Activated T-cell treated with anti-CD3 and anti-CD28 coated beads, Interleukin-2, amount 50 U/mL, for 72 hours (primary cell): ENCODE measurements around the gene RFX2. TPM values are rescaled to one million over a fixed set of nuclear protein-coding genes. Genes with fewer than 3 reads are reported as not detected.
"Not testable (repeated sequence)": the region's sequence is repeated elsewhere in the genome, so short reads cannot be mapped to it uniquely, and the experiment has no call there.

Experiments used
- ATAC-seq, 2 donors: fragments of 150-1000 bp; cut with Tn5 transposase; replicated peaks in 1 of 2; 2 replicates each; pipeline ENCODE4 v1.10.0; 2021; ENCODE audit warnings: moderate library complexity in 2 of 2, mild to moderate bottlenecking in 1 of 2
- DNase-seq, 2 donors: peaks; one replicate each; pipeline ENCODE4 v3.0.0; 2021 to 2022; ENCODE audit warnings: mixed read lengths in 1 of 2
- H3K27ac Mint-ChIP-seq: one replicate; pipeline ENCODE4 v1.8.0; 2022; ENCODE audit warnings: mild to moderate bottlenecking, moderate library complexity, mixed read lengths
- H3K27me3 Mint-ChIP-seq: one replicate; pipeline ENCODE4 v1.8.0; 2022; ENCODE audit warnings: low read depth, mixed read lengths
- H3K36me3 Mint-ChIP-seq, 2 donors: one replicate each; pipeline ENCODE4 v1.8.0; 2022; ENCODE audit warnings: mixed read lengths in 2 of 2, mild to moderate bottlenecking in 1 of 2; ENCODE audit not compliant: insufficient read depth in 2 of 2
- H3K4me1 Mint-ChIP-seq: one replicate; pipeline ENCODE4 v1.8.0; 2022; ENCODE audit warnings: low read depth, mixed read lengths
- H3K4me3 Mint-ChIP-seq, 2 donors: one replicate each; pipeline ENCODE4 v1.8.0; 2022; ENCODE audit warnings: mild to moderate bottlenecking in 2 of 2, mixed read lengths in 2 of 2, moderate library complexity in 2 of 2
- H3K9me3 Mint-ChIP-seq, 2 donors: one replicate each; pipeline ENCODE4 v1.8.0; 2022; ENCODE audit warnings: mixed read lengths in 2 of 2
- total RNA-seq, 2 donors: library from RNA; stranded (reverse); gene quantifications; one replicate each; pipeline ENCODE4 v1.2.3, GENCODE V29; 2022

The RFX2 gene
- total RNA-seq, 2 donors from 2014 or later: 8.7 to 11.6 TPM

DNA sequence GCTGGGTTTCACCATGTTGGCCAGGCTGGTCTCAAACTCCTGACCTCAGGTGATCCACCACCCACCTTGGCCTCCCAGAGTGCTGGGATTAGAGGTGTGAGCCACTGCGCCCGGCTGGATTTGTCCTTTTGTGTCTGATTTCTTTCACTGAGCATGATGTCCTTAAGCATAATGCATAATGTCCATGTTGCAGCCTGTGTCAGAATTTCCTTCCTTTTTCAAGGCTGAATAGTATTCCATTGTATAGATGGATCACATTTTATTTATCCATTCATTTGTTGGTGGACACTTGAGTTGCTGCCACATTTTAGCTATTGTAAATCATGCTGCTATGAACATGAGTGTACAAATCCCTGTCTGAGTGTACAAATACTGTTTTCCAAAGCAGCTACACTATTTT is 25.5 kb downstream of the RFX2 start:
- Mint-ChIP-seq H3K9me3 (no peaks in the 10 kb centered on the region), H3K4me1 (peaks cover 25% of the 10 kb centered on the region), H3K27me3 (no peaks in the 10 kb centered on the region), H3K4me3 (no peak overlapping the region), H3K36me3 (peaks cover 0 to 2% of the 10 kb centered on the region in 2 donors), H3K27ac (no peak overlapping the region)
- DNase-seq (no peak), ATAC-seq (no peak)

DNA sequence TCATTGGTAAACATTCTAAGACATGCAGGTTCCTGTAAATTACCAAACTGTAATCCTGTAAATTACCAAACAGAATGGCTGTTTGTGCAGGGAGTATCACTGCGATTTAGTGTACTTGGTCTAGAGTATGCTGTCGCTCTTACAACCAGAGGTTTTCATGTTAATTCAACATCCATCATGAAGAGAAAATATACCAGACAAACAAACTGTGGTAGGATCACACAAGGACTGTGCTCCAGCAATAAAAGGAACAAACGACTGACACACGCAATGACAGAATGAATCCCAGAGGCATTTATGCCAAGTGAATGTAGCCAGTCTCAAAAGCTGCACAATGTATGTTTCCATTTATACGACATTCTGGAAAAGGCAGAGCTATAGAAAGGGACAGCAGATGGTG is 31.2 kb downstream of the RFX2 start:
- Mint-ChIP-seq H3K4me1 (no peaks in the 10 kb centered on the region), H3K9me3 (no peaks in the 10 kb centered on the region), H3K27me3 (no peaks in the 10 kb centered on the region), H3K36me3 (no peaks in the 10 kb centered on the region), H3K4me3 (no peak overlapping the region), H3K27ac (no peak overlapping the region)
- ATAC-seq (no peak), DNase-seq (no peak)

DNA sequence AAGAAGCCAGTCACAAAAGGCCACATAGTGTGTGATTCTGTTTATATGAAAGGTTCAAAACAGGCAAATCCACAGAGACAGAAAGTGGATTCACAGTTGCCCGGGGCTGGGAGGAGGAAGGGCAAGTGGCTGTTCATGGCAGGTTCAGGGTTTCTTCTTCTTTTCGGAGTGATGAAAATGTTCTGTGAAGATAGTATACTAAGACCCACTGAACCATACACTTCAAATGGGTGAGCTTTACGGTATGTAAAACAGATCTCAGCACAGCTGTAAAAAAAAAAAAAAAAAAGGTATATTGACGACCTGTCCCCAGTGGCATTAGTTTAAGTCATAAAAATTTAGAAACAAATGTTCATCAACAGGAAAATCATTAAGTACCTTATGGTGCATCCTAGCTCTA is 32.2 kb downstream of the RFX2 start:
- Mint-ChIP-seq H3K4me3 (no peak overlapping the region), H3K9me3 (no peaks in the 10 kb centered on the region), H3K27me3 (no peaks in the 10 kb centered on the region), H3K4me1 (no peaks in the 10 kb centered on the region), H3K27ac (no peak overlapping the region), H3K36me3 (no peaks in the 10 kb centered on the region)
- no peak for DNase-seq
- no peak for ATAC-seq

DNA sequence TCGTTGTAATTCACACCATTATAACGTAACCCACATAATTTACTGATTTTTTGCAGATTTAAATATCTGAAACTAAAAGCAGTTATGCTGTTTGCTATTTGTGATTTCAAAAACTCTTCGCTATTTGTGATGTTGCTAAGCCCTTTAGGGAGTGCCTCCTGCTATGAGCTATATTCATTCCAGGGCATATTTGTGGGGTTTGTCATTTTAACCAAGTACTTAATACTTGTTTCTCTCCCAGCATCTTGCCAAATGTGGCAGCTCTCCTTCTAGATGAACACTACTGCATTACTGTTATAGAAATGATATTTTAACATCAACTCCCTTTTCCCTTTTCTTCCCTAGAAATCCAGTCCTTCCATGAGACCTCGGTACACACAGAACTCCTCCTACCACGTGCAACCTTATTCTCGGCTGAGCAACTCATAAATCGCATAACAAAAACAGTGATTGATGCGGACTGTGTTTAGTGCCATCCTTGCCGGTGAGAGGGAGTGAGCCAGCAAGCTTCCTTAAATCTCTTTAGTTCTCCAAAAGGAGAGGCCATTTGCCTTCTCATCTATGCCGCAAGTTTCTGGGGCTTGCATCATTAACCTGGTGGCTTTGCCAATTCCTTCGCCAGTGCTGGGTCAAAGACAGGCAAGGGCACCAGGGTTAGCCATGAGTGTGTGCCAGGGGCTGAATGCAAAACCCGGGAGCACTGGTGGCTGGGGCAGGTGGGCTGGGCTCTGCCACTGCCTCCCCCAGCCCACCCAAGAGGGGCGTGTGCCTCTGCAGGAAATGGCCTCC is 33.4 kb downstream of the RFX2 start:
- H3K4me3 Mint-ChIP-seq: no peak overlapping the region
- no peak for ATAC-seq
- no peaks in the 10 kb centered on the region for H3K27me3 Mint-ChIP-seq

DNA sequence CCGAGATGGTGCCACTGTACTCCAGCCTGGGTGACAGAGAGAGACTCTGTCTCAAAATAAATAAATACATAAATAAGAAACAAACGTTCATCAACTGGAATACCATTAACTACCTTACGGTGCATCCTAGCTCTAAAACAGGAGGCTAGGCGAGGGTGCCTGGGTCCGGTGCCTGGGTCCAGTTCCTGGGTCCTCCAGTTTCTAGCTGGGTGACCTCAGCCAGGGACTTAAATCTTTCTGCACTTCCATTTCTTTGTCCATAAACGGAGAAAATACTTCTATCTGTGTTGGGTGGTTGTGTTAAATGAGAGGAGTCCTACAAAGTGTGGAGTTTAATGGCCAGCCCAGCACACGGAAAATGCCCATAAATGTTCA is 34.0 kb downstream of the RFX2 start:
- no peaks in the 10 kb centered on the region for H3K9me3 Mint-ChIP-seq
- no peak for ATAC-seq
- H3K4me1 Mint-ChIP-seq: no peaks in the 10 kb centered on the region
- H3K36me3 Mint-ChIP-seq: no peaks in the 10 kb centered on the region
- no peak for DNase-seq
- no peak overlapping the region for H3K4me3 Mint-ChIP-seq
- no peaks in the 10 kb centered on the region for H3K27me3 Mint-ChIP-seq
- H3K27ac Mint-ChIP-seq: no peak overlapping the region

More for the DNA sequence above, 33.4 kb downstream of the RFX2 start:
- no peaks in the 10 kb centered on the region for H3K9me3 Mint-ChIP-seq
- DNase-seq: no peak
- H3K4me1 Mint-ChIP-seq: no peaks in the 10 kb centered on the region
- no peaks in the 10 kb centered on the region for H3K36me3 Mint-ChIP-seq
- no peak overlapping the region for H3K27ac Mint-ChIP-seq

DNA sequence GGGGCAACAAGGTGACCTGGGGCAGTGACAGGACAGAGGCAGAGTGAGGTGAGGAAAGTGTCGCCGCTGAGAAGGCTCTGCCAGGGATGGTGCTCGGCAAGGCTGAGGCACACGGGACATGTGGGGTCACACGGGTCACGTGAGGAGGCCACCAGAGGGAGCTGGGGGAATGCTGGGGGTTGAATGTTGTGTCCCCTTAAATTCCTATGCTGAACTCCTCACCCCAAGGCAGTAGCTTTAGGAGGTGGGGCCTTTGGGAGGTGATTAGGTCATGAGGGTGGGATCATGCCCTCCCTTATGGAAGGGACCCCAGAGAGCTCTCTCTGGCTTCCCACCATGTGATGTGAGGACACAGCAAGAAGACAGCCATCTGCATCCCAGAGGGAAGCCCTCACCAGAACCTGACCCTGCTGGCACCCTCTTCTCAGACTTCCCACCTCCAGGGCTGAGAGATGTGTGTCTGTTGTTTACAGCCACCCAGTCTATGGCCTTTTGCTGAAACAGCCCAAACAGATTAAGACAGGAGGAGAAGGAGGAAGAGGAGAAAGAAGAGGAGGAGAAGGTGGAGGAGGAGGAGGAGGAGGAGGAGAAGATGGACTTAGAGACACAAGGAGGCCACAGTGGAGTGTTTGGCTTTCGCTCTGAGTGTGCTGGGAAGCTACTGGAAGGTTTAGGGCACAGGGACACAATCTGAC is 35.4 kb downstream of the RFX2 start:
- Mint-ChIP-seq H3K27me3 (no peaks in the 10 kb centered on the region), H3K4me1 (peaks cover under 1% of the 10 kb centered on the region), H3K4me3 (no peak overlapping the region), H3K36me3 (no peaks in the 10 kb centered on the region), H3K27ac (no peak overlapping the region), H3K9me3 (no peaks in the 10 kb centered on the region)
- no peak for DNase-seq
- ATAC-seq: no peak

DNA sequence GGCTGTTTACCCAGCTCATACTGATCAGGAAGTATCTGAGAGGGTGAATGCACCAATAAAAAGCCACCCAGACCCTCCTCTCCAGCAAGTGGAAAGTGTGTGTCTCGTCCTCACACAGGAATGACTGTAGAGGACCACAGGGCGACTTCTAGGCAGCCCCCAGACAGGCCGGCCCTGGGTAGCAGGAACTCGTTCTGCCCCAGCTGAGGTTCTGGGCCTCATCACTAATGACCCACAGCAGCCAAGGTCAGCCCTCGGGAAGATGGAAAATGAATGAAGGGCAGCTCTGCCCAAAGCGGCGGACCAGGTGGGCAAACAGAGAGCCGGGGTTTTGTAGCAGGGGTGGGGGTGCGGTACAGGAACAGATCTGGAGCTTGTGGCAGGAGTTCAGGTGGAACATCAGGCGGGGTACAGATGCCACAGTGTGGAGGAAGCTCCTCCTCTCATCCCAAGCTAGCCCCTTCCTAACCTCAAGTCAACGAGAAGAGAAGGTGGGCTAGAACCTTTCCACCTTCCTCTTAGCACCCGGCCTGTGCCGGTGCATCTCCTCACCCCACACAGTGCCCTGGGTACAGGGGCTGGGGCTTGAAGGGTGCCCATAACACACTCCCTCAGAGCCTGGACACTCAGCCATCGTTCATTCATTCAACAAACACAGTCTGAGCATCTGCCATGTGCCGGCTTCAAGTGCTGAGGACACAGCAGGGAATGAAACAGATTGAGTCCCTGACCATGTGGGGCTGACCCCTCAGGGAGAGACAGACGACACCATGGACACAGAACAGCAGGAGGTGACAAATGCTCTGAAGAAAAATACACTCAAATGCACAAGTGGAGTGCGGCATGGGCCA is 36.2 kb downstream of the RFX2 start:
- H3K36me3 Mint-ChIP-seq: peaks cover 0 to 5% of the 10 kb centered on the region in 2 donors
- H3K4me3 Mint-ChIP-seq: no peak overlapping the region
- no peak for ATAC-seq
- DNase-seq: no peak
- peaks cover 5 to 6% of the 10 kb centered on the region in 2 donors for H3K9me3 Mint-ChIP-seq
- no peaks in the 10 kb centered on the region for H3K27me3 Mint-ChIP-seq
- H3K4me1 Mint-ChIP-seq: peaks cover 6% of the 10 kb centered on the region
- no peak overlapping the region for H3K27ac Mint-ChIP-seq

DNA sequence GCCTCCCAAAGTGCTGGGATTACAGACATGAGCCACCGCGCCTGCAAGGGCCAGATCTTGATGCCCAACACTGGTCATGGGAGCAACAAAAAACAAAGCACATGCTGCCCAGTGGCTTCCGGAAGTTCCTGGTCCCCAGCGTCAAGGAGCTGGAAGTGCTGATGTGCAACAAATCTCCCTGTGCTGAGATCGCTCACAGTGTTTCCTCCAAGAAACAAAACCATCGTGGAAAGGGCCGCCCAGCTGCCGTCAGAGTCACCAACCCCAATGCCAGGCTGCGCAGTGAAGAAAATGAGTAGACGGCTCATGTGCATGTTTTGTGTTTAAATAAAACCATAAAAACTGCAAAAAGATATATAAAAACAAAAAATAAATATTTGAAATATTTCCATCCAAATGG is 37.1 kb downstream of the RFX2 start:
- not testable (repeated sequence) for H3K9me3 Mint-ChIP-seq, H3K27ac Mint-ChIP-seq, H3K27me3 Mint-ChIP-seq, H3K36me3 Mint-ChIP-seq, H3K4me3 Mint-ChIP-seq, ATAC-seq, H3K4me1 Mint-ChIP-seq, DNase-seq

DNA sequence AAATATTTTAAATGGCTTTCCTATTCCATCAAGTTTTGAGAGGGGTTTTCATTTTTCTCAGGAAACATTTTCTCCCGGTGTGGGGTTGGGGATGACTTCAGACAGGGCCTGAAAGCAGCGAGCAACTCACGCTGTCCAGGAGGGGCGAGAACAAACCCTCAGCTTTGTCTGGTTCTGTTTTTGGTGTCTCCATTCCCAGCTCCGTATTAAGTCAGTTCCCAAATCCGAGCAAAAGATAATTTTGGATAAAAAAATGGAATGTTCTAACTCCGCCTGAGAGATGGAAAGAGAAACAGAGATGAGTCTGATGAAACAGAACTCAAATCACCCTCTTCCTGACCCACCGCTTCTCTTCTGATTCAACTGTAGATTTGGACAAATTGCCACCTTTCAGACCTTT is 38.4 kb downstream of the RFX2 start:
- peaks cover 0 to 5% of the 10 kb centered on the region in 2 donors for H3K36me3 Mint-ChIP-seq
- peaks cover 13% of the 10 kb centered on the region for H3K4me1 Mint-ChIP-seq
- no peak for ATAC-seq
- H3K27me3 Mint-ChIP-seq: no peaks in the 10 kb centered on the region
- no peak overlapping the region for H3K27ac Mint-ChIP-seq
- H3K4me3 Mint-ChIP-seq: no peak overlapping the region
- DNase-seq: no peak
- peaks cover 6 to 8% of the 10 kb centered on the region in 2 donors for H3K9me3 Mint-ChIP-seq

DNA sequence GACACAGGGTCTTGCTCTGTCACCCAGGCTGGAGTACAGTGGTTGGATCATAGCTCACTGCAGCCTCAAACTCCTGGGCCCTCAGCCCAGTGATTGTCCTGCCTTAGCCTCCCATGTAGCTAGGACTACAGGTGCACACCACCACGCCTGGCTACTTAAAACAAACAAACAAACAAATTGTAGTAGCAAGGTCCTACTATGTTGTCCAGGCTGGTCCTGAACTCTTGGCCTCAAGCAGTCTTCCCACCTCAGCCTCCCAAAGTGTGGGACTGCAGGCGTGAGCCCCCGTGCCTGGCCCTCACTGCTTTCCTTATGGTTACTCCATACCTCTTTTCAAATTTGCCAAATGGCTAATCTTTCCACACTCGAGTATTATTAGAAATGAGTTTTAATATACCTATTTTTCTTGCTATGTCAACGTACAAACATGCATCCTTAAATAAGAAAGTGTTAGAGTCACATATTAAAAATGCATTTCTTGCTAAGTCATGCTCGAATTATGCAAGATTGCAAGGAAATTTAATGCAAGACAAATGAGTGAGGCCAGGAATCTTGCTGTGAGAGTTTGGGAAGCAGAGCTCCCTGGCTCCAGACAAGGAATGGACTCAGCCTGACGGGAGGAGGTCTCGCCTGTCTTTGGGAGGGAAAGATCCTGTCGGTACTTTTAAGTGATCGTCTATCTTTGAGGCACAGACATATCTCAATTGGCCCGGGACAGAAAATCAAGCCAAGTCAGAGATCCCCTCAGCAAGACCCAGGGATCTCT is 39.4 kb downstream of the RFX2 start:
- ATAC-seq: no peak

DNA sequence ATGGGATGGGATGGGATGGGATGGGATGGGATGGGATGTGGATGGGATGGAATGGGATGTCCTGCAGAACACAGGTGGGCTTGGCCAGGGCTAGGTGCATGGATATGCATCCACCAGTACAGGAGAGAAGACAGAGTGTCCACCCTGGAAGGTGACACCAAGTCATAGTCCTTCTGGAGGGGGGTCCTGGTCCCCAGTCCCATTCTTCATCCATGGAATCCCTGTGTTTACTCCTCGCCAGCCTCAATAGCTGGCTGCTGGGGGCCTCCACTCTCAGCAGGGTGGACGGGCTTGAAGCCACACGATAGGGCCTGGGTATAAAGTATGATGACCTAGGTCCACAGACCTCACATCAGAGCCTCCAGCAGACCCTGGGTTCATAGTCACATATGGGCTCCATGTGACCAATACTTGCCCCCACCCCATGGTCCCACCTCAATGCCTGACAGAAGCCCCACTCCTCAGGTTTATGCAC is 40.1 kb downstream of the RFX2 start:
- no peak overlapping the region for H3K27ac Mint-ChIP-seq
- H3K4me1 Mint-ChIP-seq: peaks cover 29% of the 10 kb centered on the region
- peak in 1 of 2 donors; percentile 18 for ATAC-seq
- H3K36me3 Mint-ChIP-seq: peaks cover 0 to 5% of the 10 kb centered on the region in 2 donors
- DNase-seq: peak in 1 of 2 donors; percentile 16
- no peaks in the 10 kb centered on the region for H3K27me3 Mint-ChIP-seq
- H3K4me3 Mint-ChIP-seq: no peak overlapping the region
- peaks cover 6 to 8% of the 10 kb centered on the region in 2 donors for H3K9me3 Mint-ChIP-seq

More for the DNA sequence above, 39.4 kb downstream of the RFX2 start:
- peaks cover 22% of the 10 kb centered on the region for H3K4me1 Mint-ChIP-seq
- DNase-seq: no peak
- H3K9me3 Mint-ChIP-seq: peaks cover 6 to 8% of the 10 kb centered on the region in 2 donors
- no peak overlapping the region for H3K4me3 Mint-ChIP-seq
- H3K36me3 Mint-ChIP-seq: peaks cover 0 to 5% of the 10 kb centered on the region in 2 donors
- no peaks in the 10 kb centered on the region for H3K27me3 Mint-ChIP-seq
- H3K27ac Mint-ChIP-seq: no peak overlapping the region

DNA sequence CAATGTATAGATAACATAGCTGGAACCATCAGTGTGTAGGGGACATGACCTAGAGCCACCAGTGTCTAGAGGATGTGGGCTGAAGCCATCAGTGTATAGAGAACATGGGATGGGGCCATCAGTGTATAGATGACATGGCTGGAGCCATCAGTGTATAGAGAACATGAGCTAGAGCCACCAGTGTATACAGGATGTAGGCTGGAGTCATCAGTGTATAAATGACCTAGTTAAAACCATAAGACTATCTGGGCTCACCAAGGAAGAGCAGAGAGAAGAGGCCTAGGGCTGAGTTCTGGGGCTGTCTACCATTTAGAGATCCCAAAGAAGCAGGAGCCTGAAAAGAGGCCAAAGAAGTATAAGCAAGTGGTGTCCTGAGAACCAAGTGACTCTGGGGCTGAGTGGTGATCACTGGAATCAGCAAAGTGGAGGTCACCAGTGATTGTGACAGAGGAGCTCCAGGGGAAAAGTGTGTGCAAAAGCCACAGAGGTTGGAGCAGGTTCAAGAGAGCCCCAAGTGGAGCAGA is 41.0 kb downstream of the RFX2 start:
- Mint-ChIP-seq H3K36me3 (peaks cover 0 to 5% of the 10 kb centered on the region in 2 donors), H3K27ac (peak overlapping the region; percentile 7), H3K27me3 (no peaks in the 10 kb centered on the region), H3K9me3 (peaks cover 6 to 8% of the 10 kb centered on the region in 2 donors), H3K4me1 (peaks cover 37% of the 10 kb centered on the region), H3K4me3 (no peak overlapping the region)
- ATAC-seq: peak; percentile 14 to 44
- DNase-seq: peak in 1 of 2 donors; percentile 9
